NK-92 (cell line): ENCODE measurements around the gene SMAD7.
A peak's percentile ranks its signal among the peaks of the same experiment; 100 is the strongest.

Source experiments
- DNase-seq: peaks from one replicate; lab custom pipeline; 2025; ENCODE audit not compliant: unreplicated experiment; lab: John Stamatoyannopoulos, UW

SMAD7 gene

DNA sequence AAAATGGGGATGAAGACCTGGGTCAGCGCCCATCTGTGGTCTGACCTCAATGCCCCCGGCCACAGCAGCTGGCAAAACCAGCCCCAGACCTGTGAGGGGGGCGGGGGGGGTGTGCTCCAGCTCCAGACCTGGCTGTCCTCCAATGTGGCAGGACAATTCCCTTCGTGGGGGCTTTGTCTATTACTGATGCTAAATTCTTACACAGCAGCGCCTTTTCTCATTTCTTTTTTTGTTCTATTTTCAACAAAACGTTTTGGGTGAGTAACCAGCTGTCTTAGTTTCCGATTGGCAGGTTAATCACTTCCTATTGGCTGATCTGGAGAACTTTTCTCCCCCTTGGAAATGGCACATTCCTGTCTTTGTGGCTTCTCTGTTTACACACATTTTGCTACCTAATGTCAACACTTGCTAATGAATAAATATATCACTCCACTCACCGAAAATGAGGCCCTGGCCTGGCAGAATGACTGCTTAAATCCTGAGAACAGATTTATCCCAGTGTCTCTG is 4.4 kb downstream of the SMAD7 start:
- no peak for DNase-seq

- no peak for DNase-seq
Observed at GRCh38 chr18:48945953-48946217, 4.9 kb downstream of the SMAD7 start.

DNA sequence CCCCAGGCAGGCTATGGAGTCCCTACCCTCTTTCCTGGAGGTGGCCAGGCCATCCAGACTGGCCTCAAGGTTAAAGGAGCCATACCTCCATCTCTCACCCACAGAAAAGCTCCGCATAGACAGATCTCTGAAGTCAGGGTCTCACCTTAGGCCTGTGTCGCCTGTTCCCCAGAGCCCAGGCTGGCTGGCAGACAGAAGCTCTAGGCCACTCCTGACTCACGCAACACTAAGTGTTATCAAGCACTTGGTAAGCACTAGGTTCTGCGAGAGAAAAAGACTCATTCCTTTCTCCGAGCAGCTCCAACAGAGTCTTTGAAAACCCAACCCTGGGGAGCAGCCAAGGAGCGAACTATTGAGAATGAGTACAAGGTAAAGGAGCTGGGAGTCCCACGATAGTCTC is 6.1 kb downstream of the SMAD7 start:
- DNase-seq = no peak

DNA sequence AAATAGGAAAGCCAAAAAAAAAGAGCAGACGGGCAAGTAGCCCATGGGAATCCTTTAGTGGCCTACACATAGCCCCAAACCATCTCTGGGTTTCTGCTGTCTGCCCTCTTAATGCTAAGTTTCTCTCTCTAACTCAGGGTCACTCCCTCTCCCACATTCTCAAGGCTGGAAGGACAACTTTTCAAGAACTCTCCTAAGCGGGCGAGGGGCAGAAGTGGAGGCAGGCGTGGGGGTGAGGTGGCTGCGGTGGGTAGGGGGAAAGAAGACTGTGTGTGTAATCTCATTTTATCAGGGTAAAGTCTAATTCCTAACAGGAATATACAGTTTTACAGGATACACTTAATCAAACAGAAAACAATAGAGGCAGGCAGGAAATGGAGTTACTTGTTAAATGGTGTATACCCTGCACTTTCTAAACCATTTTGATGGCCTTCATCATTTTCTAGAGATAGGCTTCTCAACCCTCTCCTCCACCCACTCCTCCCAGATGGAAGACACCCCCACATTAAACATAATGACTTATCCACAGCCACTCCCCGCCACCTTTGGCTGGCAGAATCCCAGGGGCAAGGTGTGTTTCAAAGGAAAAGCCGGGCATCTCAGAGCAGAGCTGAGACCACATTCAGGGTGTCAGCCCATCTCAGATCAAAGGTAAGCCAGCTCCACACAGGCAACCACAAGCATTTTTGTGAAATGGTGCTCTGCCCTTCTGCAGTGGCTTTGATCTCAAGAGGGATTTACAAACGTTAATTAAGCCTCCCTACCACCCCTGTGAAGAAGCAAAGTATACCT is 6.8 kb downstream of the SMAD7 start:
- DNase-seq = no peak

DNA sequence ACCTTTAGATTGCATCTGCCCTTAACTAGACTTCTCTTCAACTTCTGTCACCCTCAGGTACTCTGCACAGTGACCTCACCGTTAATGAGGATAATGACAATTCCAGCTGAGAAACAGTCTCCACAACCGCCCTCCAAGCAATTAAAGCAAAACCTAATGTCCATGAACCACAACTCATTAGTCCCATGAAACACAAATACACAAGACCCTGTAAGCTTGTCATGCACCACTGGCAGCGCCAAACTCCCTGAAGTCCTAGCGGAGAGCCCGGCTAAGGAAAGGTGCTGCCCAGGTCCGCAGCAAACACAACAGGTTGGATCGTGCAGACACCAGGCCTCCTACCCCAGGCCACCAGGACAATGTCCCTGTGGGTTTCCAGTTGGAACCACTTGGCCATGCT is 7.4 kb downstream of the SMAD7 start:
- no peak for DNase-seq

DNA sequence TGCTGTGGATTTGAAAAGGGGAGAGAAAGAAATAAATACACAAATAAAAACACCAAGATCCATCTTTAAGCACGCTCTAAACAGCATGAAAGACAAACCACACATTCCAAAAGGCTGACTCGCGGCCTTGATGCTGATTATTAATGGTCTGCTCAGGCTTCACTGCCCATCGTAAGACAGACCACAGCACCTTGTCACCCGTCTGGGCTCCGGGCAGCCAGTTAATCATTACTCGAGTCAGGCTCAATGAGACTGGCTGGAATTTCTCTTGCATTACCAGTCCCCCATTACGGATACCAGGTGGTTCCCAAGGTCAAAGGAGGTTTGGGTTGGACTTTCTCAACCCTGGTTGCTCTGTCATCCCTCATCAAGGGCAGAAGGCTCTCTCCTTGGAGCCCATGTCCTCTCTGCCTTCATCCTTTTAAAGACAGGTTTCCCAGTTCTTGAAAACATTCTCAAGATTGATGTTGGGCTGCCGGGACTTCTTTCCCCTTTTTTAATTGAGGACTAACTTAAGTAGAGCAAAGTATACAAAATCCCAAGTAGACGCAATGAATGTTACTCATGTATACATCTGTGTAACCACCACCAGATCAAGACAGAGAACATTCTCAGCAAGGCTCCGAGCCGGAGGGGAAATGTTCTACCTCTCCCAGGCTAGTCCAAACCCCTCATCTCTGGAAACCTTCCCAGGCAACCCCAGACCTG is 8.1 kb downstream of the SMAD7 start:
- DNase-seq = no peak

DNA sequence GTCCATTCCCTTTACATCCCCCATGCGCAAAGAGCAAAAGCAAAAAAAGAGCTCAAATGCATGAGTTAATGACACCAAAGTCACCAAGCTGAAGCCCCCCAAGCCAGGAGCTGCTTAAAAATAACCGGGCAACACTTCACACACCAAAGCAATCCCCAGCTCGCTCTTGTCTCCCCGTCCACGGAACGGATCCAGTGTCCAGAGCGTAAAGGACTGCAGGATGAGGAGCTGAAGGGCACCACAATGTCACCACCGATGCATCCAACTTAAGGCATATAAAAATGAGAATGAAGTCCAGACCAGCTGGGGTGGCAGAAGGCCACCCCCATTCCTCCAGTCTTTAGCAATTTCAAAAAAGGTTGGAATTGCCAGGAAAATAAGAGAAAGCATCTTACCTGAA is 8.7 kb downstream of the SMAD7 start:
- DNase-seq = no peak

DNA sequence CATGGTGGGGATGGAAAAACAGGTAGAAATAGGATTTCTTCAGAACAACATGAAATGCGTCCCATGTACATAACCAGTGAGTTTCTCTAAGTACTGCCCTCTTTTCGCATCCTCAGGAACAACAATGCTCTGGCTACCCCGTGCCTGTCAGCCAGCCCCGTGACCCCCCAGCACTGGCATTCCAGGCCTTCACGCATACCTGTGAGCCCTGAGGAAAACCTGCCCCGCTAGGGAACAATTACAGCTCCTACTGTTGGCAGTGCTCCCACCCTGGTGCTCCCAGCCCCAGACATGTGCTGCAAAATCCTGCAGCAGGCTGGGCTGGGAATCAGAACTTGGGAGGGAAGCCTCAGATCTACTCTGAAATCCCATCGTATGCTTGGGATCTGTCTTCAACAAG is 9.1 kb downstream of the SMAD7 start:
- no peak for DNase-seq

DNA sequence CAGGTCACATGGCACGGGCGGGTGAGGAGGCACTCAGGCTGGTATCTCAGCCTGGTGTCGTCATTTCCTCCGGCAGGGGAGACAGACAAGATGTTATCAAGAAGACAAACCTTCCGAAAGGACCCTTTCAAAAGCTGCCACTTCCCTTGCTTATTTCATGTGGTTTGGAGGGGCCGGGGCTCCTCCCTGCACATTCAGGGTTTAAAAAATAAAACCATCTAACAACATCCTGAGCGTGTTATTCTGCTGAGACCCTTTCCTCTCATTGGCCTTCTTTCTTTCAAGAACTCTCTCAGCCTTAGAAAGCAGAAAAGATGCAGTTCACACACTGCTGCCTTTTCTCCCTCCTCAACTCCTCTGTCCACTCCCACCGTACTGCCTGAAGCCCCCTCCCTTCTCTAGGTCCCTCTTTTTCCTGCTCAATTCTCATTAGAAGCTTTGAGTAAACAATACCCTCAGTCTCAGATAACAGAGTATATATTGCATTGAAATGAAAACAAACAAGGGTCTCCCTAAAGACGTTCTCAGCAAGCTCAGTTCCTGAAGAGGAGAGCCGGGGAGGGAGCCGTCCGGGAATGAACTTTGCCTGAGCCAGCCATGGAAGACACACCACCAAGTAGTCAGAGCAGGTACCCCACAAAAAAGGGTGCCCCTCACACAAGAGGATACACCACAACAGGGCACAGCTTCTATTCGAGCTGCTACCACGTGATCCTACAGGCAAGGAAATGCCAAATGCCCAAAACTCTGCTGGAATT is 9.7 kb downstream of the SMAD7 start:
- DNase-seq = peak; percentile 65

GRCh38 chr18:48939205-48940097 is 11.3 kb downstream of the SMAD7 start:
- no peak for DNase-seq

DNA sequence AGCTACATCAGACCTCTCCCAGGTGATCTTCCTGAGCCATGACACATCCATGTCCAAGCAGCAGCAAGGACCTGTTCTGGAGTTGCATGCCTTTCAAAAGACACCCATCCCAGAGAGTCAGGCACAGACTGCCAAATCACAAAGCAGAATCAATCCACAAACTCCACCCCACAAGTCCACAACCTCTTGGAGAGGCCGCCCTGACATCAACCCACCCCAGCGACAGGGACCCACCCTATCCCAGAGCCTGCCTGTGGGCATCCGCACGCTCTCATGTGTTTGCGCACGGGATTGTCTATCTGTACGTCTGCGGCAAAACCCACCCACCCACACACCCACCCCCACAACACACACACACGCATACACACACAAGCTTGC is 11.9 kb downstream of the SMAD7 start:
- no peak for DNase-seq

DNA sequence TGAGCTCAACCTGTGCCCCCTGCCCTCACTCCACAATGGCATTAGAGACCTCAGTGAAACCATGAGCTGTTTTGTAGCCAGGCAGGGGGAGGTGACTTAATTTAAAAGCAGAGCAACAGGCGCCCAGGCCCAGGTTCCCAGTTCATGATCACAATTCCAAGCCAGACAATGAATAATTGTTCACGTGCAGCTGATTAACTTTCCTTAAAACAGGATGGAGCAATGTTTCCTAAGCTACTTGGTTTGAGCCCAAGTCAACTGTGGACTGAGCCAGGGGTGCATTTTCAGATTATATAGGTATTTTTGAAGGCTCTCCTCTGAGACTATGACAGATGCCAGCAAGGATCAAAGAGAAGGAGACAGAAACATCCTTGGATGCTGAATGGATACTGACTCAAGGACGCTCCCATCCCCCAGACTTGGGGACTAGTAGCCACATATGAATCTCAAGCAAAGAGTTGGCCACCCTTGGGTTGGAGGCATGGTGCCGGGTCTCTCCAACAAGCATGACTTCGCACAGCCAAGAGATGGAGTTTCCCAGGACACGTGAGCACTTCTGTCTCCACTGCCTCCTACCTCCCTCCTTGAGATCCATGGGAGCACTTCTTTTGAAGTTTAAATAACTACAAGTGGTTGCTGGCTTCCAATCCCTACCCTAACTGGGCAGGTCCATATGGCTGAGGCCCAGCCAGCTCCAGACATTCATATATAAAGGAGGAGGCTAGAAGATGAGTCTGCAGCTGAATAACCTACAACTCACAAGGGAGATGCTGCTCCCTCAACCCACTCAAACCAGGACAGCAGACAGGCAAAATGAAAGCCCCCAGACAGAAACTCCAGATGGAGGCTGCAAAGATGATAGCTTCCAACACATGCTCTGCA is 12.7 kb downstream of the SMAD7 start:
- no peak for DNase-seq

GRCh38 chr18:48935433-48935774 is 15.4 kb downstream of the SMAD7 start:
- DNase-seq = no peak

- DNase-seq = no peak
Observed at GRCh38 chr18:48934723-48935432, 15.9 kb downstream of the SMAD7 start.

GRCh38 chr18:48934415-48934722 is 16.4 kb downstream of the SMAD7 start:
- no peak for DNase-seq

- DNase-seq = no peak
Observed at GRCh38 chr18:48933578-48934414, 17.0 kb downstream of the SMAD7 start.

DNA sequence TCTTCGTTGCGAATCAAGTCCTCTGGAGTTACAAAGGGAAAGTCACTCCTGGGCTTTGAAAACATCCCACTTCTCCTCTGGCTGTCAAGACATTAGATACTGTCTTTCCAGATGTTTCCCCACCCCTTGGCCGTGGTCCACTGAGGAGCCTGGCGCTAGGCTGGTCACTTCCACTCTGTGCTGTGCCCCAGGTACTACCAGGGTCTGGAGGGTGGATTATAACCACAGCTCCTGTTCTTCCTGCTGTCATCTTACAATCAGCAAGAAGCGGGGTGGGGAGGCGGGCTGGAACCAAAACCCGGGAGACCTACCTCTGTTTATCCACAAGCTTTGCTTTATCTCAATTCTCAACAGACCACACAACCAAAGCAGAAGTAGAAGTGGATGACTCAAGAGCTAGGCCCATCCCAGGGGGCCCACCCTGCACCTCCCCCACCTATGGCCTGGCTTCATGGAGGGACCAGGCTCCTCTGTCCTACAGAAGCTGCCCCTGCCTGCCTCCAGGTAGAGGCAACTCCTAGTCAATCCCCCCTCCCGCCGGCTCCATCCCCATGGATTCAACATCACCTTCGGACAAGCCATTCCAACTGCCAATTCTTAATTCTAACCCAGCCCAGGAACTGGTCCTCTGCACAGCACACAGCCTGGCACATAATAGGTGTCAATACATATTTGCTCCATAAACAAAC is 17.8 kb downstream of the SMAD7 start:
- no peak for DNase-seq

- no peak for DNase-seq
Observed at GRCh38 chr18:48932462-48932818, 18.3 kb downstream of the SMAD7 start.
